Fibroblast of lung (primary cell): ENCODE data around the gene SENP7. TPM values are rescaled to one million over a fixed set of nuclear protein-coding genes. Genes with fewer than 3 reads are reported as not detected.
"Not testable (repeated sequence)": the region's sequence is repeated elsewhere in the genome, so short reads cannot be mapped to it uniquely, and the experiment has no call there.

Experiments
- DNase-seq, 2 donors: peaks; one replicate each; pipeline versions ENCODE4 v3.0.0 to v3.0.0-alpha.2; 2010; ENCODE audit warnings: low read depth in 2 of 2
- H2AFZ ChIP-seq: 2 replicates; pipeline ENCODE4 v1.5.1; 2012; ENCODE audit warnings: low read length, control low read depth, inconsistent platforms
- H3K27ac ChIP-seq: 2 replicates; pipeline ENCODE4 v1.5.1; 2011; ENCODE audit warnings: low read length, control low read depth; ENCODE audit not compliant: insufficient read depth
- H3K27me3 ChIP-seq: 2 replicates; pipeline ENCODE4 v1.5.1; 2011; ENCODE audit warnings: mild to moderate bottlenecking, low read length; ENCODE audit not compliant: control insufficient read depth, insufficient read depth
- H3K36me3 ChIP-seq: 2 replicates; pipeline ENCODE4 v1.5.1; 2011; ENCODE audit warnings: low read length; ENCODE audit not compliant: control insufficient read depth, insufficient read depth
- H3K4me1 ChIP-seq: 2 replicates; pipeline ENCODE4 v1.5.1; 2011; ENCODE audit warnings: low read length; ENCODE audit not compliant: control insufficient read depth, insufficient read depth; ENCODE audit errors: extremely low read depth
- H3K4me2 ChIP-seq: 2 replicates; pipeline ENCODE4 v1.5.1; 2011; ENCODE audit warnings: low read length, control low read depth; ENCODE audit not compliant: insufficient read depth; ENCODE audit errors: extremely low read depth
- H3K4me3 ChIP-seq, 4 experiments: fragments of 200-600 bp in 1 of 4; sonication (generic) in 1 of 4; replicated peaks in 1 of 4; 2 replicates each; pipeline ENCODE4 v1.5.1; 2011 to 2016; ENCODE audit warnings: low read length in 4 of 4, low read depth in 3 of 4, mild to moderate bottlenecking in 3 of 4, control low read depth in 2 of 4, inconsistent platforms in 1 of 4, mixed read lengths in 1 of 4; ENCODE audit not compliant: insufficient read depth in 1 of 4; ENCODE audit errors: control extremely low read depth in 1 of 4
- H3K79me2 ChIP-seq: 2 replicates; pipeline ENCODE4 v1.5.1; 2012; ENCODE audit warnings: mild to moderate bottlenecking, low read length, inconsistent platforms; ENCODE audit not compliant: control insufficient read depth, insufficient read depth
- H3K9ac ChIP-seq: 2 replicates; pipeline ENCODE4 v1.5.1; 2011; ENCODE audit warnings: mild to moderate bottlenecking, low read length, control low read depth; ENCODE audit not compliant: insufficient read depth
- H3K9me3 ChIP-seq: 2 replicates; pipeline ENCODE4 v1.5.1; 2012; ENCODE audit warnings: low read depth, low read length; ENCODE audit not compliant: control insufficient read depth, insufficient read depth
- H4K20me1 ChIP-seq: 2 replicates; pipeline ENCODE4 v1.5.1; 2011; ENCODE audit warnings: low read length; ENCODE audit not compliant: control insufficient read depth, insufficient read depth; ENCODE audit errors: extremely low read depth
- CTCF ChIP-seq, 2 donors: IDR thresholded peaks in 1 of 2; conservative IDR thresholded peaks in 1 of 2; 1 replicate in 1 of 2; 2 replicates in 1 of 2; pipeline ENCODE4 v1.5.1; 2011 to 2012; ENCODE audit warnings: low read length in 2 of 2, control low read depth in 1 of 2, inconsistent platforms in 1 of 2, low read depth in 1 of 2, mild to moderate bottlenecking in 1 of 2
- EZH2 ChIP-seq: IDR thresholded peaks from 2 replicates; pipeline ENCODE4 v1.5.1; 2012; ENCODE audit warnings: low read length, control low read depth, mild to moderate bottlenecking; ENCODE audit errors: missing control alignments
- polyA plus RNA-seq, 2 donors: library from polyadenylated mRNA; depleted of rRNA in 1 of 2; stranded (reverse) in 1 of 2; unstranded in 1 of 2; fragments of >200 nt; gene quantifications; 2 replicates each; pipeline ENCODE4 v1.2.1, GENCODE V29; 2011 to 2012; ENCODE audit warnings: missing spikeins in 1 of 2
- total RNA-seq: library from RNA; depleted of rRNA; stranded (reverse); fragments of >200 nt; gene quantifications from 2 replicates; pipeline ENCODE4 v1.2.1, GENCODE V29; 2014

SENP7 gene
- total and polyA plus RNA-seq, 2 donors (not counting 1 experiment from before 2014, with no cell fraction given): 7.2 to 16.5 TPM

- H3K27ac ChIP-seq, H4K20me1 ChIP-seq, H3K4me1 ChIP-seq, DNase-seq, H2AFZ ChIP-seq, H3K4me2 ChIP-seq, H3K4me3 ChIP-seq, H3K27me3 ChIP-seq, H3K36me3 ChIP-seq, H3K79me2 ChIP-seq, H3K9ac ChIP-seq, H3K9me3 ChIP-seq: not testable (repeated sequence)
Measured at GRCh38 chr3:101551359-101552081, 38.5 kb upstream of the SENP7 start.

- Histone ChIP-seq H3K4me3 (no peak overlapping the region), H3K36me3 (no peaks in the 10 kb centered on the region), H3K27me3 (no peaks in the 10 kb centered on the region), H3K4me2 (no peak overlapping the region), H4K20me1 (no peaks in the 10 kb centered on the region), H2AFZ (no peak overlapping the region), H3K9ac (no peak overlapping the region), H3K27ac (no peak overlapping the region), H3K4me1 (no peaks in the 10 kb centered on the region), H3K79me2 (no peaks in the 10 kb centered on the region), H3K9me3 (no peaks in the 10 kb centered on the region)
- DNase-seq: no peak
- no peak for TF ChIP-seq EZH2
- TF ChIP-seq CTCF (conservative IDR thresholded peaks at IDR 0.05 in 1 of 2, IDR thresholded peaks at IDR 0.05 in 1 of 2; ENCODE audit: low read depth in 1 of 2, low read length in 2 of 2): no peak
Measured at GRCh38 chr3:101549473-101549872, 36.5 kb upstream of the SENP7 start.

- Histone ChIP-seq H3K9me3 (no peaks in the 10 kb centered on the region), H2AFZ (no peak overlapping the region), H3K79me2 (no peaks in the 10 kb centered on the region), H4K20me1 (no peaks in the 10 kb centered on the region), H3K36me3 (no peaks in the 10 kb centered on the region), H3K9ac (no peak overlapping the region), H3K4me2 (no peak overlapping the region), H3K4me3 (no peak overlapping the region), H3K4me1 (no peaks in the 10 kb centered on the region), H3K27ac (no peak overlapping the region), H3K27me3 (no peaks in the 10 kb centered on the region)
- DNase-seq: no peak
- TF ChIP-seq CTCF (conservative IDR thresholded peaks at IDR 0.05 in 1 of 2, IDR thresholded peaks at IDR 0.05 in 1 of 2; ENCODE audit: low read depth in 1 of 2, low read length in 2 of 2) (no peak), EZH2 (no peak)
Measured at GRCh38 chr3:101548527-101549105, 35.6 kb upstream of the SENP7 start.
